GM19351 (cell line): Measurements from ENCODE around the gene MAP1S.

Experiments used
- ATAC-seq: cut with Tn5 transposase; IDR thresholded peaks from one replicate; pipeline ENCODE4 v1.9.1; 2021; ENCODE audit warnings: mild to moderate bottlenecking, moderate library complexity; ENCODE audit not compliant: unreplicated experiment

The MAP1S gene

DNA sequence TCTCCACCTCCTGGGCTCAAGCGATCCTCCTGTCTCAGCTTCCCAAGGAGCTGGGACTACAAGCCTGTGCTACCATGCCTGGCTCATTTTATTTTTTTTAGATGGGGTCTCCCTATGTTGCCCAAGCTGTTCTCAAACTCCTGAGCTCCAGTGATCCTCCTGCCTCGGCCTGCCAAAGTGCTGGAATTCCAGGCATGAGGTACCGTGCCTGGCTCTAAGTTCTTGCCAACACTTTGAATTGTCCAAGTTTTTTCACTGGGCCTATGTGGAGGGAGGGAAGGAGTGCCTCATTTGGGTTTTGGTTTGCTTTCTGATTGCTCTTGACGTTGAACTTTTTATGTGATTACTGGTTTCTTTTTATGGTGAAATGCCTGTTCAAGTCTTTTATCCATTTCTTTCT lies 26.7 kb upstream of the MAP1S start:
- no peak for ATAC-seq

- ATAC-seq: no peak
Measured at GRCh38 chr19:17695198-17695597, 24.1 kb upstream of the MAP1S start.

- ATAC-seq: no peak
Measured at GRCh38 chr19:17703824-17704463, 15.3 kb upstream of the MAP1S start.

- ATAC-seq: no peak
Measured at GRCh38 chr19:17706750-17707181, 12.5 kb upstream of the MAP1S start.

GRCh38 chr19:17711851-17712250 lies 7.4 kb upstream of the MAP1S start:
- ATAC-seq: no peak

GRCh38 chr19:17716309-17716929 lies 2.9 kb upstream of the MAP1S start:
- ATAC-seq: no peak

GRCh38 chr19:17718550-17718946 lies 732 bp upstream of the MAP1S start:
- no peak for ATAC-seq

- no peak for ATAC-seq
Measured at GRCh38 chr19:17719730-17720400, 585 bp downstream of the MAP1S start.

GRCh38 chr19:17720440-17720839 lies 1.2 kb downstream of the MAP1S start:
- no peak for ATAC-seq

- ATAC-seq: no peak
Measured at GRCh38 chr19:17721111-17721628, 1.9 kb downstream of the MAP1S start.

GRCh38 chr19:17721821-17722220 lies 2.5 kb downstream of the MAP1S start:
- no peak for ATAC-seq

- ATAC-seq: no peak
Measured at GRCh38 chr19:17722655-17723240, 3.5 kb downstream of the MAP1S start.

GRCh38 chr19:17724655-17725054 lies 5.4 kb downstream of the MAP1S start:
- no peak for ATAC-seq

GRCh38 chr19:17725422-17726078 lies 6.3 kb downstream of the MAP1S start:
- ATAC-seq: no peak

DNA sequence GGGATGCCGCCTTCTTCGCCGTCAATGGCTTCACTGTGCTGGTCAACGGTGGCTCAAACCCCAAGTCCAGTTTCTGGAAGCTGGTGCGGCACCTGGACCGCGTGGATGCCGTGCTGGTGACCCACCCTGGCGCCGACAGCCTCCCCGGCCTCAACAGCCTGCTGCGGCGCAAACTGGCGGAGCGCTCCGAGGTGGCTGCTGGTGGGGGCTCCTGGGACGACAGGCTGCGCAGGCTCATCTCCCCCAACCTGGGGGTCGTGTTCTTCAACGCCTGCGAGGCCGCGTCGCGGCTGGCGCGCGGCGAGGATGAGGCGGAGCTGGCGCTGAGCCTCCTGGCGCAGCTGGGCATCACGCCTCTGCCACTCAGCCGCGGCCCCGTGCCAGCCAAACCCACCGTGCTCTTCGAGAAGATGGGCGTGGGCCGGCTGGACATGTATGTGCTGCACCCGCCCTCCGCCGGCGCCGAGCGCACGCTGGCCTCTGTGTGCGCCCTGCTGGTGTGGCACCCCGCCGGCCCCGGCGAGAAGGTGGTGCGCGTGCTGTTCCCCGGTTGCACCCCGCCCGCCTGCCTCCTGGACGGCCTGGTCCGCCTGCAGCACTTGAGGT lies 7.0 kb downstream of the MAP1S start:
- ATAC-seq: no peak

DNA sequence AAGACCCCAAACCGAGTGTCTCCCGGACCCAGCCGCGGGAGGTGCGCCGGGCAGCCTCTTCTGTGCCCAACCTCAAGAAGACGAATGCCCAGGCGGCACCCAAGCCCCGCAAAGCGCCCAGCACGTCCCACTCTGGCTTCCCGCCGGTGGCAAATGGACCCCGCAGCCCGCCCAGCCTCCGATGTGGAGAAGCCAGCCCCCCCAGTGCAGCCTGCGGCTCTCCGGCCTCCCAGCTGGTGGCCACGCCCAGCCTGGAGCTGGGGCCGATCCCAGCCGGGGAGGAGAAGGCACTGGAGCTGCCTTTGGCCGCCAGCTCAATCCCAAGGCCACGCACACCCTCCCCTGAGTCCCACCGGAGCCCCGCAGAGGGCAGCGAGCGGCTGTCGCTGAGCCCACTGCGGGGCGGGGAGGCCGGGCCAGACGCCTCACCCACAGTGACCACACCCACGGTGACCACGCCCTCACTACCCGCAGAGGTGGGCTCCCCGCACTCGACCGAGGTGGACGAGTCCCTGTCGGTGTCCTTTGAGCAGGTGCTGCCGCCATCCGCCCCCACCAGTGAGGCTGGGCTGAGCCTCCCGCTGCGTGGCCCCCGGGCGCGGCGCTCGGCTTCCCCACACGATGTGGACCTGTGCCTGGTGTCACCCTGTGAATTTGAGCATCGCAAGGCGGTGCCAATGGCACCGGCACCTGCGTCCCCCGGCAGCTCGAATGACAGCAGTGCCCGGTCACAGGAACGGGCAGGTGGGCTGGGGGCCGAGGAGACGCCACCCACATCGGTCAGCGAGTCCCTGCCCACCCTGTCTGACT lies 7.9 kb downstream of the MAP1S start:
- ATAC-seq: no peak

DNA sequence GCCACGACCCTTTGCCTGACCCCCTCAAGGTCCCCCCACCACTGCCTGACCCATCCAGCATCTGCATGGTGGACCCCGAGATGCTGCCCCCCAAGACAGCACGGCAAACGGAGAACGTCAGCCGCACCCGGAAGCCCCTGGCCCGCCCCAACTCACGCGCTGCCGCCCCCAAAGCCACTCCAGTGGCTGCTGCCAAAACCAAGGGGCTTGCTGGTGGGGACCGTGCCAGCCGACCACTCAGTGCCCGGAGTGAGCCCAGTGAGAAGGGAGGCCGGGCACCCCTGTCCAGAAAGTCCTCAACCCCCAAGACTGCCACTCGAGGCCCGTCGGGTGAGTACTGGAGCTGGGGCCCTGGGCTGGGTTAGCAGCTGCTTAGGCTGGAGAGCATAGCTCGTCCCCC lies 8.6 kb downstream of the MAP1S start:
- ATAC-seq: no peak

GRCh38 chr19:17733127-17733526 lies 13.8 kb downstream of the MAP1S start:
- ATAC-seq: no peak

- no peak for ATAC-seq
Measured at GRCh38 chr19:17734146-17734545, 14.9 kb downstream of the MAP1S start.

DNA sequence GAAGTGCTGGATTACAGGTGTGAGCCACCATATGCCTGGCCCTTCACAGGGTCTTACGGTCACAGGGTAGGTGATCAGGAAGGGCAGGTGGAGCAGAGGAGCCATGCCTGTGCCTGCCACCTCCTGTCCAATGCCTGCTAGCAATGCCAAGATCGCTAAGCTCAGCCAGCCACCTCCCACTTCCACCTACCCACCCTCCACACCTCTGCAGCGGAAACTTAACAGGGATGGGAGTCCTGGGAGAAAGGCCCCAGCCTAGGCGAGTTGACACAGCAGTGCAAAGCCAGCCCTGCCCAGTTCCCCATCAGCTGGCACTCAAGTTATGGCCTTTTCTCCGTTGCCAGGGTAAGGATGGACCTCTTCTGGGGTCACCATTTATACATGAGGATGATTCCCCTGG lies 16.1 kb downstream of the MAP1S start:
- no peak for ATAC-seq
